Lower leg skin (tissue), 3 donors: ENCODE measurements around the gene NAB1.
"Not testable (repeated sequence)": the region's sequence is repeated elsewhere in the genome, so short reads cannot be mapped to it uniquely, and the experiment has no call there.

Source experiments
- POLR2A ChIP-seq, 2 donors: fragments of 450-650 bp; IDR thresholded peaks; one replicate each; pipeline ENCODE4 v1.6.1; 2016 to 2017; ENCODE audit warnings: antibody characterized with exemption in 2 of 2, mild to moderate bottlenecking in 1 of 2, moderate library complexity in 1 of 2
- TF ChIP-seq, protein P1 (sequence below), 3 donors: fragments of 450-650 bp; IDR thresholded peaks; one replicate each; pipeline ENCODE4 v1.5.1; 2016; ENCODE audit warnings: antibody characterized with exemption in 3 of 3, mild to moderate bottlenecking in 3 of 3, moderate library complexity in 2 of 3

DNA sequence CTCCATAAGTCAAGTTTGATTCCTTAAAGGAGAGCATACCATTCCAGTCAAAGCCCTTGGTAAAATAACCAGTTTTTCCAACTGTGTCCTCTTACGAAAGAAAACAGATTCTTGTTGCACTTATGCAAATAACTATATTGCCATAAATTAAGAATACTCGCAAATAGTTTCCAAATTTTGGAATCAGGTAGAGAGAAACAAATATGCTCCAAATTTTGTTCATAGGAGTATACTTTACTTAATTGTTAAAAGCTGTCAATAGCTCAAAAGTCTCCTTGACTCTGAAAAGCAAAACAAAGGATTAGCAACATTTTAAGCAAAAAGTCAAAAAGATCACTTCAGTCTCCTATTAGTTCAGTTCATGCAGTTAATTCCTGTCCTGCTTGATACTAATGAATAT, 38.4 kb upstream of the NAB1 start:
- TF ChIP-seq, protein P1, sequence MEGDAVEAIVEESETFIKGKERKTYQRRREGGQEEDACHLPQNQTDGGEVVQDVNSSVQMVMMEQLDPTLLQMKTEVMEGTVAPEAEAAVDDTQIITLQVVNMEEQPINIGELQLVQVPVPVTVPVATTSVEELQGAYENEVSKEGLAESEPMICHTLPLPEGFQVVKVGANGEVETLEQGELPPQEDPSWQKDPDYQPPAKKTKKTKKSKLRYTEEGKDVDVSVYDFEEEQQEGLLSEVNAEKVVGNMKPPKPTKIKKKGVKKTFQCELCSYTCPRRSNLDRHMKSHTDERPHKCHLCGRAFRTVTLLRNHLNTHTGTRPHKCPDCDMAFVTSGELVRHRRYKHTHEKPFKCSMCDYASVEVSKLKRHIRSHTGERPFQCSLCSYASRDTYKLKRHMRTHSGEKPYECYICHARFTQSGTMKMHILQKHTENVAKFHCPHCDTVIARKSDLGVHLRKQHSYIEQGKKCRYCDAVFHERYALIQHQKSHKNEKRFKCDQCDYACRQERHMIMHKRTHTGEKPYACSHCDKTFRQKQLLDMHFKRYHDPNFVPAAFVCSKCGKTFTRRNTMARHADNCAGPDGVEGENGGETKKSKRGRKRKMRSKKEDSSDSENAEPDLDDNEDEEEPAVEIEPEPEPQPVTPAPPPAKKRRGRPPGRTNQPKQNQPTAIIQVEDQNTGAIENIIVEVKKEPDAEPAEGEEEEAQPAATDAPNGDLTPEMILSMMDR (IDR thresholded peaks at IDR 0.05): not testable (repeated sequence)
- TF ChIP-seq POLR2A (IDR thresholded peaks at IDR 0.05): not testable (repeated sequence)
